NCI-H2196 treated with DMSO at 0.1 percent for 48 hours (cell line): ENCODE results near the gene HMCN2.

Experiments used
- DNase-seq: peaks from one replicate; lab custom pipeline; 2025; ENCODE audit not compliant: unreplicated experiment; lab: John Stamatoyannopoulos, UW

The HMCN2 gene

DNA sequence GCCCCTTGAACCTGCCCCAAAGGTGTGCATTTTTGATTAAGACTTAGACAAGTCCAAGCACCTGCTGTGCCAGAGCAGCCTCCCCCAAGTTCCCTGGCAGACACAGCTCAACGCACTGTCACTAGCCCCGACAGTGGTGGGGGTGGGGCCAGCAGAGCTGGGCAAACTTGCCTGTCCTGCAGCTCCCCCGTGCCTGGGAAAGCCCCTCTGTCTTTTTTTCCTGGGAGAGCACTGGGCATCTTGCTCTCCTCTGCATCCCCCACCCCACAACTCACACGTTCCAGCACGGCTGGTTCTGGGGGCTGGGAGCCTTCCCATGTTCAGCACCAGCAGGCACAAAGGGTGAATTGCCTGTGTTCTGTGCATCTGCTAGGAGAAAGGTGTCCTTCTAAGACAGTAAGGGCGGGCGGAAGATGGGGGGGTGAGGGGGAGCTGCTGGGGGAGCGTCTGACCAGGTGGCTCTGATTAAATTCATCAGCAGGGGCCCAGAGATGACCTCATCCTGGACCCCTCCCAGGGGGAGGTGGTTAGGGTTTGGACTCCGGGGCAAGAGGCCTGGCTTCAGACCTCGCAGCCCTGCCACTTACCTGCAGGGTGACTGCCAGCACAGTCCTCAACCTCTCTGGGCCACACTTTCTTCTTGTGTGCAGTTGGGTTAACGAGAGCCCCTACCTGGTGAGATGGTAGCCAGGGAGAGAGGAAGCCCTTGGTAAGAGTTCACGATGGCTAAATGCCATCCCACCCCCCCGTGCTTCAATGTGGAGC, 23.5 kb downstream of the HMCN2 start:
- DNase-seq, result no peak

GRCh38 chr9:130289711-130290241, 24.2 kb downstream of the HMCN2 start:
- no peak for DNase-seq

- DNase-seq, result no peak
Observed at GRCh38 chr9:130290291-130291181, 25.0 kb downstream of the HMCN2 start.

DNA sequence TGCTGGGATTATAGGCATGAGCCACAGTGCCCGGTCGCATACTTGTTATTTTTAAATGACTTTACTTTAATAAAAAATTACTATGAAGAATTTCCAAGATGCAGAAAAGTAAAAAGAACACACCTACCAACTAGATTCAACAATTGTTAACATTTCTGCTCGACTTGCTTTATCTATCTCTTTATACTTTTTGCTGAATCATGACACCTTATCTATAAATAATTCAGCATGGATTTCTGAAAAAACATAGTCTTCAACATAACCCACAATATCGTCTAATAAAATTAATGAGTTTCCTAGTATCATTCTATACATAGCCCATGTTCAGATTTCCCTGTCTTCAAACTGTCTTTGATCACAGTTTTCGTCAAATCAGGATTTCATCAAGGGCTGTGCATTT, 25.9 kb downstream of the HMCN2 start:
- no peak for DNase-seq

GRCh38 chr9:130292106-130292505, 26.5 kb downstream of the HMCN2 start:
- DNase-seq, result no peak

- DNase-seq, result no peak
Observed at GRCh38 chr9:130294664-130295063, 29.1 kb downstream of the HMCN2 start.

DNA sequence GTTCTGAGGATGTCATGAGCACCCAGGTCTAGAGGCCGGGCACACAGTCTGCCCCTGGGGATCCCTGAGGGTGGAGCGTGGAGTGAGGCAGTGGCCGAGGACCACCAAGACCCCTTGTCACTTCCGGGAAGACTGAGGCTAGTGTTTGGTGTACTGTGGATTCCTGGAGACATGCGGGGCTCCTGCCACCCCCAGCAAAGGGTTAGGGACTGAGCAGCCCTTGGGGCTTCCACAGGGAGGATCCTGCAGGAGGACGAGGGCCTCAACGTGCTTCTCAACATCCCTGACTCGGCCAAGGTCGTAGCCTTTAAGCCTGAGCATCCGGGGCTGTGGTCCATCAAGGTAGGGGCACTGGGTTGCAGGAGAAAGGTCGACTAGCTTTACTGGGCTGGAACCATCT, 29.9 kb downstream of the HMCN2 start:
- DNase-seq, result no peak

DNA sequence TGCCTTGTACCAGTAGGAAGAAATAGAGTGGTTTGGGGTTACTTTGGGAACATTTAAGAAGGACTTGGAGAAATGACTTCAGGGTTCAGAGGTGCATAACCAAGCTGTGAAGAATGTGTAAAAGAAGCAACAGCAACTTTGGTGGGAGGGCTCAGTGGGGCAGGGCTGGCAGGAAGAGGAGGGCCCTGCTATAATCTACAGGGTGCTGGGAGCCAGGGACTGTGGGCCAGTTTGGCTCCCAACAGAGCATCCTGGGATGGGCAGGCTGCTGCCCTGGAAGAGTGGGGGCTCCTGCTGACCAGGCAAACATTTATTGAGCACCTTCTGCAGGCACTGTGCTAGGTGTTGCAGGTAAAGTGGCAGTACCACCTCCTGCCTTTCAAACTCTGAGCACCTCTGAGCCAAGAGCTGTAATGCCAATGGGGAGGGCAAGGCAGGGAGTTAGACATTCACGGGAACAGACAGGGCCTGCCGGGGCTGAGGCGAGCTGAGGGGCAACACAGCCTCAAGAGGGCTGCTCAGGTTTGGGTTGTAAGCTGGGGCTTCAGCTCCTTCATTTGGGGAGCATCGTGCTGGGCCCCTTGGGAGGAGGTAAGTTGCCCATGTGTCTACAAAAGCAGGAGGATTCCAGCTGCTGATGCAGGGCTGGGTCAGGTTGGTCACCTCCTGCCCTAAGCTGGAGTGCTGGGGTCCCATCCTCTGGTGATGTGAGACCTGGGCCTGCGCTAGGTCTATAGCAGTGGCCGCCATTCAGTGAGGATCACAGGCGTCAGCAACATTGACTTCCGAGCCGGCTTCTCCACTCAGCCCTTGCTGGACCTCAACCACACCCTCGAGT, 30.6 kb downstream of the HMCN2 start:
- no peak for DNase-seq

GRCh38 chr9:130296783-130297055, 31.2 kb downstream of the HMCN2 start:
- DNase-seq, result no peak

GRCh38 chr9:130297371-130297770, 31.8 kb downstream of the HMCN2 start:
- no peak for DNase-seq

DNA sequence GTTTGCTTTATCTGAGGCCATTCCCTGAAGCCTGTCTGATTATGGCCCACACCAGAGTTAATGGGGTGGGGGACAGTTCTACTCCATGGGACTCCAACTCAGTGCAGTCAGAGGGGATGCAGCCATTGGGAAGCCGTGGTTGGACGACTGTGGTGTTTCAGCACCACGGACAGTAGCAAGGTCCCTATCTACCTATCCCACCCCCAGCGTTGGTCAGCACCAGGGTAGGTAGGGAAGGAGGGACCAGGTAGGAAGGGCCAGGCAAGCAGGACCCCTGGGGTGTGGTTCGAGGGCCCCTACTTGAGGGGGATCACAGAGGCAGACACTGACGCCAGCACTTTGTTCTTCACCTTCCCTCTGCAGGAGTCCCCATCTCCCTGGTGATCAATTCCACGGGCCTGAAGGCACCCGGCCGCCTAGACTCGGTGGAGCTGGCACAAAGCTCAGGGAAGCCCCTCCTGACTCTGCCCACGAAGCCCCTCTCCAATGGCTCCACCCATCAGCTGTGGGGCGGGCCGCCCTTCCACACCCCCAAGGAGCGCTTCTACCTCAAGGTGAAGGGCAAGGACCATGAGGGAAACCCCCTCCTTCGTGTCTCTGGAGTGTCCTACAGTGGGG, 33.2 kb downstream of the HMCN2 start:
- no peak for DNase-seq

DNA sequence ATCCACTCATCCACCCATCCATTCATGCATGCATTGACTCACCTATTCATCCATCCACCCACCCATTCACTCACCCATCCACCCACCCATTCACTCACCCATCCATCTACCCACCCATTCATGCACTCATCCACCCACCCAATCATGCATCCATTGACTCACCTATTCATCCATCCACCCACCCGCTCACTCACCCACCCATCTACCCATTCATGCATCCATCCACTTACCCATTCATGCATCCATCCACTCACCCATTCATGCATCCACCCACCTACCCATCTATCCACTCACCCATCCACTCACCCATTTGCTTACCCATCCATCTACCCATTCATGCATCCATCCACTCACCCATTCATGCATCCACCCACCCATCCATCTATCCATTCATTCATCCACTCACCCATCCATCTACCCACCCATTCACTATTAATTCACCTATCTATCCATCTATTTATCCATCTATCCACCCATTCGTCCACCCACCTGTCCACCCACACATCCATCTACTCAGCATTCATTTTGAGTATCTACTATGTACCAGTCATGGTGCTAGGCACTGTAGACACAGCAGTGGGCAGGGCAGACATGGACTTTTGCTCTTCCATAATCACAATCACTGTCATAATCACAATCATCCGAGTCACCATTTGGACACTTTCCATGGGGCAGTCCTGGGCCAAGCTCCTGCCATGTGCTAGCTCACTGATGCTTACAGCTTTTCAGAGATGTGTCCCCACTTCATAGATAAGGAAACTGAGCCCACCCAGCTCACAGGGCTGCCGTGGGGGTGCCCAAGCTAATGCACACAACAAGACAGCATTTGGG, 34.4 kb downstream of the HMCN2 start:
- no peak for DNase-seq

GRCh38 chr9:130300739-130301138, 35.2 kb downstream of the HMCN2 start:
- no peak for DNase-seq

- DNase-seq, result no peak
Observed at GRCh38 chr9:130301483-130302286, 36.1 kb downstream of the HMCN2 start.

DNA sequence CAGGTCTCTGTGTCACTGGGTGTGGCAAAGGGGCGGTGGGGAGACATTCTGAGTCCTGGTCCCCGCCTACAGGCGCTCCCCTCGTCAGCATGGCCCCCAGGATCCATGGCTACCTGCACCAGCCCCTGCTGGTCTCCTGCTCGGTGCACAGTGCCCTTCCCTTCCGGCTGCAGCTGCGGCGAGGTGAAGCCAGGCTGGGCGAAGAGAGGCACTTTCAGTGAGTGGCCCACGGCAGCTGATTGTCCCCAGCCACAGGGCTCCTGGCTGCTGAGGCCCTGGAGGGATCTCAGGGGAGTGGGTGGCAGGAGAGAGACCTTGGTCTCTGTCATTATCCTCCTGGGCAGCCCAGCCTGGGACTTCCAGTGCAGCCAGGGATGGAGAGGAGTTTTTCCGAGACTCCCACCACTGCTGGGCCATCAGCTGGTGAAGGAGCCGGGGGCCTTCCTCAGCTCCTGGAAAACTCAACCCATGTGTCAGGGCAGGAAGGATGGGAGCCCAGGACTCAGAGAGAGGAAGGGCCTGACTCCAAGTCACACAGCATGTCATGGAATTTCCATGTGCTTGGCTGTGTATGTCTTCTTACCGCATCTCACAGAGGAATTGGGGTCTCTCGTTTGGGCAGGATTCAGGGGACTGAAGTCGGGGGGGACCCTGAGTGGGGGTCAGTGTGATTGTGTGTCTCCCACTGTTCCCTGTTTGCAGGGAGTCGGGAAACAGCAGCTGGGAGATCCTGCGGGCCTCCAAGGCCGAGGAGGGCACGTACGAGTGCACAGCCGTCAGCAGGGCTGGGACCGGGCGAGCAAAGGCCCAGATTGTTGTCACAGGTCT, 37.4 kb downstream of the HMCN2 start:
- DNase-seq, result no peak

- DNase-seq, result no peak
Observed at GRCh38 chr9:130303613-130304055, 38.1 kb downstream of the HMCN2 start.

GRCh38 chr9:130304116-130304515, 38.6 kb downstream of the HMCN2 start:
- no peak for DNase-seq

DNA sequence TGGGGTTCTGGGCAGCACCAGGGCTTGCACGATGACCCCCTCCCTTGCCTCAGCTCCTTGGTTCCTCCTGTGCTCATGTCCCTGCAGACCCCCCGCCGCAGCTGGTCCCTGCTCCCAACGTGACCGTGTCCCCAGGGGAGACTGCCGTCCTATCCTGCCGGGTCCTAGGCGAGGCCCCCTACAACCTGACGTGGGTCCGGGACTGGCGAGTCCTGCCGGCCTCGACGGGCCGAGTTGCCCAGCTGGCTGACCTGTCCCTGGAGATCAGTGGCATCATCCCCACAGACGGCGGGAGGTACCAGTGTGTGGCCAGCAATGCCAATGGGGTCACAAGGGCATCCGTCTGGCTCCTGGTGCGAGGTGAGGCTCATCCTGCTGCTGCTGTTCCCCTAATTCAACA, 39.1 kb downstream of the HMCN2 start:
- no peak for DNase-seq
